Measurements from ENCODE around the gene ATP2A2.
A peak's percentile ranks its signal among the peaks of the same experiment; 100 is the strongest.

The ATP2A2 gene

DNA sequence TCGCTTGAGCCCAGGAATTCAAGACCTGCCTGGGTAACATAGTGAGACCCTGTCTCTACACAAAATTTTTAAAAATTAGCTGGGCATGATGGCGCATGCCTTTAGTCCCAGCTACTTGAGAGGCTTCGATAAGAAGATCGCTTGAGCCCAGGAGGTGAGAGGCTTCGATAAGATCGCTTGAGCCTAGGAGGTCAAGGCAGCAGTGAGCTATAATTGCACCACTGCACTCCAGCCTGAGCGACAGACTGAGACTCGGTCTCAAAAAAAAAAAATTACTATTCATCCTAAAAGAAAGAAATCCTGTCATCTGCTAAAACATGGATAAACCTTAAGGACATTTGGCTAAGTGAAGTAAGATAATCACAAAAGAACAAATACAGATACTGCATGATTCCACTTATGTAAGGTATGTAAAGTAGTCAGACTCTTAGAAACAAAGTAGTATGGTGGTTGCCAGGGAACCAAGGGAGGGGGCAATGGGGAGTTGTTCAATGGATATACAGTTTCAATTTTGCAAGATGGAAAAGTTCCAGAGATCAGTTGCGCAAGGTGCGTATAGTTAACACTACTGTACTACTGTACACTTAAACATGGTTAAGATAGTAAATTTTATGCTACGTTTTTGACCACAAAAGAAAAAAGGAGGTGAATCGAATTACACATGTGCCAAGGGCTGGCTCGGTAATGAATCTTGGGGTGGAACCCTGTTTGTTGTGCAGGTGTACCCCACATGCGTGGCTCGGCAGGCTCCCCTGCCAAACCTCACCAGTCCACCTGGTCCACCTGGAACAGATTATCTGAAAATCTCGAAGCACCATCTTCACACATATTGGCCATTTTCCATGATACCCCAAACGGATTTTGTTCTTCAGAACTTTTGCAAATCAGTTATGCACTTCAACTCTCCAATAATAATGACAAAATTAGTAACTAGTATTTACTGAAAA, 18.3 kb upstream of the ATP2A2 start:
- no peak for DNase-seq (ENCODE audit: low read depth in 2 of 2)

DNA sequence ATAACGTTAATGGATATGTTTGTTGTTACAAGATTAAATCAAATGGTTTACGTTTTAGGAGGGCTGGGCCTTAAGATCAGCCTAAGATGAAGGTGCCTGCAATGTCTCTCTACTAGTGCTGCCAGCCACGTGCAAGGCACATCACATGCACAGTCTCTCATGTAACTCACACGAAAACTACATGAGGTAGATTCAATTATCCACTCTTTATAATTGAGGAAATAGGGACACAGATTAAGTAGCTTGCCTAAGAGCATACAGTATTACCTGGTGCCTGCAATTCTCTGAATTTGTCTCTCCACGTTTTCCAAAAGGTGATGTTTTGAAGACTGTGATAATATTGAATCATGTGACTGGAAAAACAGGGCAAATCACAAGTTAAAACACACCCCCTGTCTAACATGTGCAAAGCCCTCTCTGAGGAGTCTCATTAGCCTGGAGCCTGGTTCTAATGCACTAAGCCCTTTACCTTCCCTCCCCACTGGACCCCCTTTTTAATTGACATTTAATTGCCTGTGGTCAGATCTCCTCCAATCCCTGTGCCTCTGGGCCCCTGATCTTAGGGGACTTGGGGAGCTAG, 14.6 kb upstream of the ATP2A2 start:
- DNase-seq (ENCODE audit: low read depth in 2 of 2) = no peak

DNA sequence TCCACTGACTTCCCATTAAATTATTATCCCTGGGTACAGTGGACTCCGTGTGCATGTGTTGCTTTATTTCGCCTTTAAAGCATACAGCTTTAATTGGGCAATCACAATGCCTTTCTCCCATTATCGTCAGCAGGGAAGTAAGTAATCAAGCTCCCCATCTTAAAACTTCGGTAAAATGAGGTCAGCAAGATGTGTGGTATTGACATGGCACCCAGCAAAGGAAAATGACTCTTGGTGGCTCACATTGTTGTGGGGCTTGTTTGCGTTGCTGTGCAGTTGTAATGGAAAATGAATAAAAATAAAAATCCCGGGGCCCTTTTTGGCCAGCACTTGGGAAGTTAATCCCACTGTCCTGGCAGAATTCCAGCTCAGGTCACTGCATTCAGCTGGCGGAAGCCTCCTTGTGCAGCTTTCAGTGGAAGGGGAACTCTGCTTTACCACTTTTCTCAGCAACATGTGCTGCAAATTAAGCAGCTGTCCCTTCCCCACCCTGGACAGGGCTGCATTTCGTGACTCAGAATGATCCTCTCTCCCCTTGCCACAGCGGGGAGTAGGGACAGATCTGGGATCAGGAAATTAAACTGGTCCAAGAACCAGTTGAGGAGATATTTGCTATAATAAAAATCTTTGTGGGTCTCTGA, 13.9 kb upstream of the ATP2A2 start:
- DNase-seq (ENCODE audit: low read depth in 2 of 2) = no peak

DNA sequence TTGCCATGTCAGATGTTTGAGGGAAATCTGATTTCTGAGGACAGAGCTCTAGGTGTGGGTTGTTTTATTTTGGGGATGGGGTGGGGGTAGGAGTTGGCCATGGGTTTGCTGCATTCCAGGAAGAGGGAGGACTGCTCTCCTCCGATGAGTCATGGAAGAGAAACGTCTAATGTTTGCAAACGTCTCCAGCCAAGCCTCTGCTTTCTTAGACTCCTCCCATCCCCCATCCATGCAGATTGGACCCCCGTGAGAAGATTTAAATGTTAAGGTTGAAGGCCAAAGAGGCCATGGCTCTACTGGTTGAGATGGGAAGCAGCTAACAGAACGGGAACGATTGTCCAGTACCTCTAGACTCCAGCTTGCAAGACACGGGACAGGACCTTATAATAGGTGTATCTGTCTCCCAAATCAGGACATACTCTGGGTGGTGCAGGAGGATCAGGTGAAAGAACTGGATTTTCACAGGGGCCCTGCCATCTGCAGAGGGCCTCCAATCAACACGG, 11.4 kb upstream of the ATP2A2 start:
- DNase-seq (ENCODE audit: low read depth in 2 of 2) = no peak

DNA sequence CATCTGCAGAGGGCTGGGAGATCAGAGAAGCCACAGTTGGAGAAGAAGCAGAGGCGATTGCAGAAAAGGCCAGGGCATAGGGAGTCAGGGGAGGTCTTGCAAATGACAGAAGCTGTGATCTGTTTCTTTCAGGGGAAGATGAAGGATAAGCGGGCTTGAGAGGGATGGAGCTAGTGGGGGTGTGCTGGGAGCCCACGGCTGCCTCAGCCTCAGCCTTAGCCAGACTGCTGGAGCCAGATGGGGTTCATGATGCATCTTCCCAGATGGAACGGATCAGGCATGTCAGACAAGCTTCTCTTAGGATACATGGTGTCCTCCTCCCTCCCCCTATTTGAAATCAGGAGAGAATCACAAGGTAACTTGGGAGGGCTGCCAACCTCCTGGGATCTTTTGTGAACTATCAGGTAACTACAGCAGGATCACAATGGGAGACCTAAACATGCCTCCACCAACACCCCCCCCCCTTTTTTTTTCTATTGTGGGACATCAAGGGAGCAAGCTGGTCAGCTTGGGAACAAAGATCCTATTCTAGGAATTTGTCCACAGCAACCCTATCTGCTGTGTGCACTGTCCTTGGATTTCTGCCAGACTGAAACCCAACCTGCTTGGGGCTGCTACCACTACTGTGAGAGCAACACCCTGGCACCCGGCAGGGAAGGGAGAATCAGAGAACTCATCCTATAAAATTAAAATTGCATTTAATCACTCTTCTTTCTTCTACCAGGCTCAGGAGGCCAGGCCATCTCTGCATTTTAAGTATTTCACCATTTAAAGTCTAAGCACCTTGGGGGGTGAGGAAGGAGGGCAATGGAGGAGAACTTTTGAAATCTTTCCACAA, 10.7 kb upstream of the ATP2A2 start:
- no peak for DNase-seq (ENCODE audit: low read depth in 2 of 2)

DNA sequence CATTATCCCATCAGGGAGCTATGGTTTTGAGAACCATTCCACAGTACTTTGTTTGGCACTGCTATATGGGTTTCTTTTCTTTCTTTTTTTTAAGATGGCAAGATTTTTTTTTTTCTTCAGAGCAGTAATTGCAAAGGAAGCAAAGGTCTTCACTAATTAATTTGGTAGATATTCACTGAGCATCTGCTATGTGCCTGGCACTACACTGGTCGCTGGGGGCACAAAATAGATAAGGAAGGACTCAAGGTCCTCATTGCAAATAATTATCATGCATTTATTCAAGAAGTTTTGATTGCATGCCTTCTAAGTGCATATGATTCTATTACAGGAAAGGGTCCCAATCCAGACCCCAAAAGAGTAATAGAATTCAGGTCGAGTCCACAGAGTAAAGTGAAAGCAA, 10.0 kb upstream of the ATP2A2 start:
- no peak for DNase-seq (ENCODE audit: low read depth in 2 of 2)

DNA sequence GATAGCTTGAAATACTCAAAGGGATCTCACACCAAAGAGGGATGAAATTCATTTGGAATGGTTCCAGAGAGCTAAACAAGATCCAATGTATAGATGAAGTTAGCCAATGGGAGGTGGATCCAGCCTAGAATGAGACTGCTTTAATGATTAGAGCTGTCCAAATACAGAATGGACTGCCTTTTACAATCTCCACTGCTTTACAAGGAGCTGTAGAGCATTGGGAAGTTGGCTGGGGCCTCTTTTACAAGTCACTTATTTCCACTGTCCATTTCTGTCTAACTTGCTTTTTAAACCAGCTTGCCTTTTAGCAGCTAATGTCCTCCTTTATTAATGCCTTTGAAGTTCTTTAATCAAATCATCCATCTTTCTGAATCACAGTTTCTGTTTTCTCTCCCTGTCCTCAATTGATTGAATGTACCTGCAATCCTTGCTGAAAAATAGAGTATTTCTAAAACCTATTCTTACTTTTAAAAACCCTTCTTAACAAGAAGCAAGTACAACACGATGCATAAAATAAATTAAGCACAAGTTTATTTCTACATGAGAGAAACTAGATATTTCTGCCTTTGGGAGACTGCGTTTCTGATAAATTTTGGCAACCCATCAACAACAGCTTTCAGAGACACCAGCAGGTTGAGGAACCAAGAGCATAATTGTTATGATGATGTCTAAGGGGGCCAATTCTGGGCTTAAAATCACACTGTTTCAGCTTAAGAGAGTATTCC, 3.4 kb upstream of the ATP2A2 start:
- no peak for DNase-seq (ENCODE audit: low read depth in 2 of 2)

DNA sequence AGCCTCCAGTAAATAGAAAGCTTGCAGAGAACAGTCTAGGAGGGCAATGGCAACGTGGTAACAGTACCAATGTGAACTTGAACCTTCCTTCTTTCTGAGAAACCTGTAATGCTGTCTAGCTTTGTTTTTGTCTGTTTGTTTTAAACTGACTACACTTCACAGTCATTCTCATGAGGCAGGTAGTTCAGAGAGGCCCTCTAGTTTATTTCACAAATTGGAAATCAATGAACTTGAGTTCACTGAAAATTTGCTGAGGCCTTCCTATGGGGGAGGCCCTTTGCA, 2.9 kb upstream of the ATP2A2 start:
- no peak for DNase-seq (ENCODE audit: low read depth in 2 of 2)

DNA sequence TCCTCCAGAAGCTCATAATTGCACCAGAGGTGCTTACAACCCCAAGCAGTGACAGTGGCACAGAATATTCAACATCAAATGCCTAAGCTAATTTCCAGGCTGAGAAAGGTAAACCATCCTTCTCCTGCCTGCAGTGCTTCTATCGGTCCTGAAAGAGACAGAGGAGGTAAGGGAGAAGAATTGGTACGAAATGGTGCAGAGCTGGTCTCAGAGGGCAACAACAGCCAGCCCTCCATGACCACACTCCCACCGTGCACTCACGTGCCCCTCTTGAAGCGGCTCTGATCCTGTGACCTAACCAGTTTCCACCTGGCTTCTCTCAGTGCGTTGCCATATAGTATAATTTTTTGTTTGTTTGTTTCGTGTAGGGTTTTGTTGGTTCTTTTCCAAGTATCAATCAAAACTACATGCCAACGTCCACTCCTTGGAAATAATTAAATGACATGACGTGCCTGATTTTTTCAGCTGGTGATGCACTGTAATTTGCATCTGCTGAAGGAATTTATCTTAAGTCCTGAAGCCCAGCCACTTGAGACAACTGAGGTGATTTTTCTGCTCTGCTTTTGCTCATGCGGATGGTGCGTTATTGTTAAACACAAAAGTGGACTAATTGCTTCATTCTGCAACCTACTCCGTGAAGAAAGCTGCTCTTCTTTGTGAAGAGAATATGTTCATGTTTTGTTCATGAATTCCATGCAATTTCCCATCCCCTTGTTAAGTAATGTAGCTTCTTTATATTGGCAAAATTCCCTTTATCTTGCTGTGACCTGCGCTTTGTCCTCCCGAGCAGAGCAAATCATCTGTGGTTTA, 1.3 kb upstream of the ATP2A2 start:
- no peak for DNase-seq (ENCODE audit: low read depth in 2 of 2)

DNA sequence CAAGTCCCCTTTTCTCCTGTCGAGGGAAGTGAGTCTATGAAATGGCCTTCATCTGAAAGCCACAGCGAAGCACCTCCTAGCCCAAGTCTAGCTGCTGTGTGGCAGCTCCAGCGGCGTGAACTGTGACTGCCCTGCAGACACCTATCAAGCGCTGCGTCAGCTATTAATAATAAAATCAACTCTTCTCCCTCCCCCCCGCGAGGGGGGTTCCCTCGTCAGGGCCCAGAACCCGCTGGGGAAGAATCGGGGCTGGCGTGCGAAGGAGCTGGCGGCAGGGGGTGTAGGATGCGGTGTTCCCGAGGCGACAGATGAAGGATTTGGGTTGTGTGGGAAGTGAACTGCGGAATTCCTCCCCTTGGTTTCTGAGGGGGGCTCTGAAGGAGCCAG, 662 bp upstream of the ATP2A2 start:
- peak in 1 of 2 donors; percentile 34 for DNase-seq (ENCODE audit: low read depth in 2 of 2)

DNA sequence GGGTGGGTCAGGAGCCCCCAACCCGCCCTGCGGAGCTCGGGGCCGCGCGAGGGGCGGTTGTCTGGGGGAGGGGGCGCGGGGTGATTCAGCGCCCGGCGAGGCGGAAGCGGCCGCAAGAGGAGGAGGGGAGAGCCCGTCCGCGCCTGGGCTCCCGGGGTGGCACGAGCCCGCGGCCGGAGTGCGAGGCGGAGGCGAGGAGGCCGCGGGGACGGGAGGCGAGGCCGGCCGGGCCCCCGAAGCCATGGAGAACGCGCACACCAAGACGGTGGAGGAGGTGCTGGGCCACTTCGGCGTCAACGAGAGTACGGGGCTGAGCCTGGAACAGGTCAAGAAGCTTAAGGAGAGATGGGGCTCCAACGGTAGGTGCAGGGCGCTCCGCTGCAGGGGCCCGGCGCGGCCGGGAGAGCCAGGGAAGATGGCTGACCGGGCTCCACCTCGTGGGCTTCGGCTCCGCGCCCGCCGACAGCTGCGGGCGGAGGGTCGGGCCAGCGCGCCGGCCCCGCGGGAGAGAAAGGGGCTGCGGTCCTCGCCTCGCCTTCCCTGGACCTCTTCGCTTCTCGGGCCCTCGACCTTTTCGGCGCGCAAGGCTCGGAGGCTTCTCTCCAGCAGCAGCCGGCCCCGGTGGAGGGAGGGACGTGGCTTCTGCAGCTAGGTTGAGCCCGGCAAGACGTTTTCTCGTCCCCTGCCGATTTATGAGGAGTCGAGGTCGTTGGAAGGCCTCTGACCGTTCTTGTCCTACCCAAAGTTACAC, 677 bp downstream of the ATP2A2 start:
- peak in 1 of 2 donors; percentile 9 for DNase-seq (ENCODE audit: low read depth in 2 of 2)

DNA sequence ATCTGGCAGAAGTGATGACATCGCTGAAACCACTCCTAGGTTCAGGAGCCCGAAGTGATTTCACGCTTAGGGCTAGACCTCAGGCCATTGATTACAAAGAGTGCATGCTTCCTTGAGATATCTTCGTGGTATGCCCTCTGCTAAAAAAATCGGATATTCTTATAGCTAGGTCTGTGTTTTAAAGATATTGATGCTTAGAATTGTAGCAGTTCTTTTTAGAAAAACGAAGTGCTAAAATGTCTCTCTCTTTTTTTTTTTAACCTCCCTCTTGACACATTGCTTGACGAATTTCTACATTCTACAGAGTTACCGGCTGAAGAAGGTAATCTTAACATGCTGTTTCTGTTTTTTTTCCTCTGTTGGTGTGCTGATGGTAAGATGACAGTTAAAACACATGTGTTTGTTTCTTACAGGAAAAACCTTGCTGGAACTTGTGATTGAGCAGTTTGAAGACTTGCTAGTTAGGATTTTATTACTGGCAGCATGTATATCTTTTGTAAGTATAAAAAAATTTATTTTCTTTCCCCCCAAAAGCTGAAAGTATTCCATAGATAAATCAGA, 1.3 kb downstream of the ATP2A2 start:
- DNase-seq (ENCODE audit: low read depth in 2 of 2) = no peak

DNA sequence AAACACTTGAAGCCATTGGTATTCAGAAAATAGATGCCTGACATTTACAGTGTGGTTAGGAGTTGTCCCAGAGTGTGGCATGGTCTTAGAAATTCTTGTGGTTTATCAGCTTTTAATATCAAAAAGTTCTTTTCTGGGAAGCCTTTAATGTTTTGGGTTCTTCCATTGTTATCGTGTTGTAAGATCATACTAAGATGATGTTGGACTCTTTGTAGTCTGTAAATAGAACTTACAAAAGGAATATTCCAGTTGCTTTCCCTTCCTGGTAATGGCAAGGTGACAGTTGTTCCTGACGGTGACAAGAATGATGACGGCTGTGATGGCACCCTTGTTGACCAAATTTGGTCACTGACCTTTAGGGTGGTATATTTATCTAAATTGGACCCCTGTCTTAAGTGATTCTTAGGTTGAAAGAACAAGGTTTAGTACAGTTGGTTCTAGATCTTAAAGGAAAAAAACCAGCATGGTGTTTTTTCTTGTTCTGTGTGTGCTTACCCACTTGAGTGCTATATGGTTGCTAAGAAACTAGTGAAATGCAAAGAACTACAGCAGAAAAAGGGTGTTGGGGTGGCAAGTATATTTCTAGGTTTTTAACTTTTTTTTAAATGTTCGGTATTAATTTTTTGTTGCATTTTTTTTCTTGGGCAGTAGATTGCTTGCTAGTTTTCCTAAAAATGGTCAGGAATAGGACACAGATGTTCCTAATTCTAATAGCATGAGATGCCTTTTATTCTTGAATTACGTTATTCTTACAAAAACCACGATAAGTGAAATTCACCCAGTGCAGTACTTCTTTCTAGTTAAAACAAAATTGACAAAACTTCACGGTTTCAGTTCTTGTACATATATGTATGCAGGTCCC, 2.1 kb downstream of the ATP2A2 start:
- no peak for DNase-seq (ENCODE audit: low read depth in 2 of 2)

DNA sequence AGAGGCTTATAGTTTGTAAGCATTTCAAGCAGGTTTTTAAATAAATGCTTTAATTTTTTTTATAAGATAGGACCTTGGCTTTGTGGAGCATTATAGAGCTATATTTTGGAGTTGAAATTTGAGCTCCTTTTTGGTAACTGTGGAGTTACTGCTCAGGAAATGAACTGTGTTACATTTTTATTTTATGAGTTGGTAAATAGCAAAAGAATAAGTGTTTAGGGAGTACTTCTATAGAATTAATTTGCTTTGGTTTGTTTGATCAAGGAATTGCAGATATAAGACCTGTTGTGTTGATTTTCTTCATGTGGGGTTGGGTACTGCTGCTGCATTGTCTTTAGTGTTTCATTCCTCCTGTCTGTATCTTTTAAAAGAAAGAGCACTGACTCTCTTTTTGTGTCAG, 3.5 kb downstream of the ATP2A2 start:
- DNase-seq (ENCODE audit: low read depth in 2 of 2) = no peak

DNA sequence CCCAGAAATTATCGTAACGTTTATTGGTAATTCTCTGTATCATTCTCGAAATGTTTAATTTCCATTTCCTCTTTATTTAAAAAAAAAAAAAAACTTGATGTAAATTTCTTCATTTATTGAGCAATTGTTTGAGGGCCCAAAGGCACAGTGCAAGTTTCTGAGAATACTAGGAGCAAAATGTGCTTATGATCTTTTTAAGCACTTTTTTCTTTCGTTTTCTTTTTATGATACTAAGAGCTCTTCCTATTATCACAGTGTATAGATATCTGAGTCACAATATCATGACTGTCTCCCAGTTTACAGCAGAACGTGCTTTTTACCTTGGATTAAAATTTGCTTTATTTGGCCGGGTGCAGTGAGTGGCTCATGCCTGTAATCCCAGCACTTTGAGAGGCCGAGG, 5.6 kb downstream of the ATP2A2 start:
- no peak for DNase-seq (ENCODE audit: low read depth in 2 of 2)

DNA sequence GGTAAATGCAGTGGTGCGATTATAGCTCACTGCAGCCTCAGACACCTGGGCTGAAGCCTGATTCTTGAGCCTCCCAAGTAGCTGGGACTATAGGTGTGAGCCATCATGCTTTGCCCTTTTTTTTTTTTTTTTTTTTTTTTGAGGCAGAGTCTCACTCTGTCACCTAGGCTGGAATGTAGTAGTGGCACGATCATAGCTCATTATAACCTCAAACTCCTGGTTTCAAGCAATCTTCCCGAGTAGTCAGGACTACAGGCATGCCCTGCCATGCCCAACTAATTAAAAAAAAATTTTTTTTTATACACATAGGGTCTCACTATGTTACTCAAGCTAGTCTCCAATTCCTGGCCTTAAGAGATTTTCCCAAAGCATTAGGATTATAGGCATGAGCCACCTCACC, 6.9 kb downstream of the ATP2A2 start:
- no peak for DNase-seq (ENCODE audit: low read depth in 2 of 2)

DNA sequence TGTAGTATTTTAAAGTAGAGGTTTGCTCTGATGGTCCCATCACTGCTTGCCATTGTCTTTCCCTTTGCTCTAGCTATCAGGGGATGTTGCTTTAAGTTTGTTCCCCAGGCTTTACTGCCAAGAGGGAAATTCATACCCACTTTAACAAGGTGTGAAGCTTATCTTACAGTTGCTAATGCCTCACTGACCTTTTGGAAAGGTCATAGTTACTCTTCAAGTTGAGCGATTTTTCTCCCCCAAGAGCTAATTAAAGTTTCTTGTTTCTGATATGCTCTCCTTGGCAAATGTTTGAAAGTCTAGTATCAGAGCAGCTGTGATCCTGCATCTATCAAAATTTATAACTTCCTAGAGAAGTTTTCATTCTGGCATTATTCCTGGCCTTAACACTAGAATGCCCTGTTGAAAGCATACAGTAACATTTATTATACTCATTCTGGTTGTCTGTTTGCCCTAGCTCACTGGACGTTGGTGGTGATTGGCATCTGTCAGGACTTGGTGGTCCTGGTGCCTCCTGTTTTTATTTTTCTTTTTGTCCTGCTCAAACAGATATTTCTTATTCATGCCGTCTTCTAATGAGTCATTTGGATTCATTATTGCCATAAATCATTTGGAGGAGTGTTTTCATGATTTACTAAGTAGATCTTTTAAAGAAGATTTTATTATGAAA, 8.1 kb downstream of the ATP2A2 start:
- no peak for DNase-seq (ENCODE audit: low read depth in 2 of 2)

DNA sequence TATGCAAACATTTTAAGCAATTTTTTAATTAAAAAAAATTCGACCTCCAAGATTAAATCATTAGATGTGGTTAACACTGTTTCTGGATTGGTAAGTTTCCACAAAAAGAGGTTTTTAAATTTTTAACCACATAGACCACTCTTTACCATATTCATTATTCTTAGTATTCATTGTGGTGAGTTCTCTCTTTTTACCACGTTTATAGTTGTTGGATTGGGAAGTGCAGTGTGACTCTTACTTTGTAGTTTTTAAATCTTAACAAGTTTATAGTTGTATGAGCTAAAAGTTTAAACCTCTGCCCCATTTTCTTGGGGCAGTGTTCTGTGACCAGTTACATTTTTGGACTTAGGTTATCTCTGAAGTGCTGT, 8.6 kb downstream of the ATP2A2 start:
- no peak for DNase-seq (ENCODE audit: low read depth in 2 of 2)
